NCI-H1694 (cell line): ENCODE measurements around the gene RBBP8NL.
A peak's percentile ranks its signal among the peaks of the same experiment; 100 is the strongest.

Source experiments
- DNase-seq: peaks from one replicate; lab custom pipeline; 2025; lab: John Stamatoyannopoulos, UW

The RBBP8NL gene

GRCh38 chr20:62362991-62363919 lies 64.1 kb downstream of the RBBP8NL start:
- peak; percentile 72 for DNase-seq

- DNase-seq, result no peak
Observed at GRCh38 chr20:62362590-62362940, 64.8 kb downstream of the RBBP8NL start.

- no peak for DNase-seq
Observed at GRCh38 chr20:62361799-62362589, 65.3 kb downstream of the RBBP8NL start.

DNA sequence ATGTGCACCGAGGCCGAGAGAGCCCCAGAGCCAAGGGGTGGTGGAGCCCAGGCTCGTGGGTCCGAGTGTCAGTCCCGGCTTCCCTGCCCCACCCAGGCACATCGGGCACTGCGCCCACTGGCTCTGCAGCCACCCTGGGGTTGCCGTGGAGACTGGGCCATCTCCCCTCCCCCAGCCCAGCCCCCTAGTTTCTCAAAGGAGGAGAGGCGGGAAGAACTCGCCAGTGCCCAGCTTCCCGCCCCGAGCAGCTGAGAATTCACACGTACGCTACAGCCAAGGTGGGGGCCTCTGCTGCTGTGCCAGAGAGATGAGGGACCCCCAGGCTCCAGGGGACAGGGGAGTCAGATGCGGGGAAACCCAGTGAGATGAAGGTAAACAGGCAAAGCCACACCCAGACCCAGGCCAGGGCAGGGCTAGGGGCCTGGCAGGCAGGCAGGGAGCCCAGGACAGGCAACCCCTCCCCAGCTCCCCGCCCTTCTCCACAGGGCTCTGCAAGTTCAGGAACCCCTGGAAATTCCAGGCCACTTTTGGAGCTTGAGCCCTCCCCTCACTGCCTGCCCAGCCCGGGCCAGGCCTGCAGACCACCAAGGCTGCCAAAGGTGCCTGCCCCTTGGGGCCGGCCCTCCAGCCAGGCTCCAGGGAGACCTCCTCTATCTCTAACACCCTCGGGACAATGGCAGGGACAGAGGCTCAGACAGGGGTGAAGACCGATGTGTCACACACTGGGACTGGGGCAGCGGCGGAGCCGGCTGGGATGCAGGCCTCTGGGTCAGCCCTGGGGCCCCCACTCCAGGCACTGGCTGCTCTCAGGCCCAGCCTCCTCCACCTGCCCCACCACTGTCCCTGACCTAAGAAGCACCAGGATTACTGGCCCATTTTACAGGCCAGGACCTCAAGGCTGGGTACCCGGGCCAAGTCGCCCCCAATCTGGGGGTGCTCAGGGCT lies 66.2 kb downstream of the RBBP8NL start:
- no peak for DNase-seq
